GM23338 (cell line): Measurements from ENCODE around the gene GRAMD2B. TPM values are rescaled to one million over a fixed set of nuclear protein-coding genes. Genes with fewer than 3 reads are reported as not detected.

Experiments used
- ATAC-seq: fragments of 200-7000 bp; cut with Tn5 transposase; 3 replicates; pipeline ENCODE4 v1.9.1; 2020
- DNase-seq: peaks from one replicate; pipeline ENCODE4 v3.0.0-alpha.2; 2015; ENCODE audit warnings: low spot score
- H2AFZ ChIP-seq: fragments of 200-600 bp; sonication (generic); 2 replicates; pipeline ENCODE4 v1.8.0; 2016; ENCODE audit warnings: antibody characterized with exemption, mild to moderate bottlenecking, moderate library complexity
- H3F3A ChIP-seq: fragments of 200-600 bp; sonication (generic); replicated peaks from 2 replicates; pipeline ENCODE4 v1.8.0; 2017; ENCODE audit warnings: antibody characterized with exemption, mixed run types, low read depth
- H3K27ac ChIP-seq: fragments of 200-600 bp; sonication (generic); 2 replicates; pipeline ENCODE4 v1.6.1; 2016; ENCODE audit warnings: low read depth
- H3K27me3 ChIP-seq: fragments of 200-600 bp; sonication (generic); 2 replicates; pipeline ENCODE4 v1.8.0; 2016; ENCODE audit warnings: mild to moderate bottlenecking, mixed run types, moderate library complexity; ENCODE audit not compliant: insufficient read depth
- H3K36me3 ChIP-seq: fragments of 200-600 bp; sonication (generic); 2 replicates; pipeline ENCODE4 v1.8.0; 2016; ENCODE audit warnings: mild to moderate bottlenecking; ENCODE audit not compliant: insufficient read depth
- H3K4me1 ChIP-seq: fragments of 200-600 bp; sonication (generic); 2 replicates; pipeline ENCODE4 v1.8.0; 2016; ENCODE audit warnings: mild to moderate bottlenecking, moderate library complexity; ENCODE audit not compliant: insufficient read depth
- H3K4me2 ChIP-seq: fragments of 200-600 bp; sonication (generic); 2 replicates; pipeline ENCODE4 v1.7.1; 2017; ENCODE audit warnings: mixed run types
- H3K4me3 ChIP-seq: fragments of 200-600 bp; sonication (generic); 2 replicates; pipeline ENCODE4 v1.6.1; 2016; ENCODE audit warnings: mixed run types
- H3K79me2 ChIP-seq: fragments of 200-600 bp; sonication (generic); replicated peaks from 2 replicates; pipeline ENCODE4 v1.8.0; 2017; ENCODE audit warnings: mild to moderate bottlenecking; ENCODE audit not compliant: insufficient read depth
- H3K9me2 ChIP-seq: fragments of 200-600 bp; sonication (generic); 2 replicates; pipeline ENCODE4 v1.8.0; 2017; ENCODE audit not compliant: insufficient read depth
- H4K20me1 ChIP-seq: fragments of 200-600 bp; sonication (generic); replicated peaks from 2 replicates; pipeline ENCODE4 v1.8.0; 2017; ENCODE audit warnings: mild to moderate bottlenecking; ENCODE audit not compliant: insufficient read depth
- H3K27ac Mint-ChIP-seq: 2 replicates; pipeline ENCODE4 v1.8.0; 2020; ENCODE audit warnings: inconsistent platforms, mild to moderate bottlenecking, moderate library complexity, mixed read lengths
- H3K27me3 Mint-ChIP-seq: 3 replicates; pipeline ENCODE4 v1.8.0; 2022; ENCODE audit warnings: low read depth, mild to moderate bottlenecking, moderate library complexity, mixed read lengths, inconsistent platforms; ENCODE audit not compliant: insufficient read depth, poor library complexity
- H3K36me3 Mint-ChIP-seq: 3 replicates; pipeline ENCODE4 v1.8.0; 2021; ENCODE audit warnings: low read depth, mild to moderate bottlenecking, inconsistent platforms, moderate library complexity, mixed read lengths
- H3K4me1 Mint-ChIP-seq: 3 replicates; pipeline ENCODE4 v1.8.0; 2020; ENCODE audit warnings: mild to moderate bottlenecking, inconsistent platforms, mixed read lengths
- H3K4me3 Mint-ChIP-seq: 3 replicates; pipeline ENCODE4 v1.8.0; 2021; ENCODE audit warnings: moderate library complexity, mild to moderate bottlenecking, inconsistent platforms, mixed read lengths
- H3K9me3 Mint-ChIP-seq: 3 replicates; pipeline ENCODE4 v1.8.0; 2020; ENCODE audit warnings: moderate library complexity, mild to moderate bottlenecking, inconsistent platforms, mixed read lengths
- CREB1 ChIP-seq: fragments of 250-450 bp; sonication (Bioruptor Pico); IDR thresholded peaks from 2 replicates; pipeline ENCODE4 v1.5.0; 2020; ENCODE audit warnings: low read depth, mild to moderate bottlenecking, moderate library complexity
- CTCF ChIP-seq, 2 experiments: fragments of 200-600 bp in 1 of 2; sonication (generic) in 1 of 2; conservative IDR thresholded peaks; 2 replicates each; pipeline versions ENCODE4 v1.5.1 to v1.6.1; 2016 to 2017; ENCODE audit warnings: antibody characterized with exemption in 2 of 2, low read depth in 2 of 2, mild to moderate bottlenecking in 2 of 2, moderate library complexity in 1 of 2
- ETS1 ChIP-seq: IDR thresholded peaks from 2 replicates; pipeline ENCODE4 v1.6.1; 2016; ENCODE audit warnings: antibody characterized with exemption
- EZH2 ChIP-seq: fragments of 200-600 bp; sonication (generic); IDR thresholded peaks from one replicate; pipeline ENCODE4 v1.8.0; 2017; ENCODE audit warnings: antibody characterized with exemption, mild to moderate bottlenecking, low read depth; ENCODE audit not compliant: unreplicated experiment
- EZH2phosphoT487 ChIP-seq: fragments of 200-600 bp; sonication (generic); IDR thresholded peaks from one replicate; pipeline ENCODE4 v1.8.1; 2018; ENCODE audit warnings: antibody characterized with exemption; ENCODE audit not compliant: unreplicated experiment
- NANOG ChIP-seq: IDR thresholded peaks from 2 replicates; pipeline ENCODE4 v1.6.1; 2016; ENCODE audit warnings: antibody characterized with exemption, borderline replicate concordance
- POLR2AphosphoS5 ChIP-seq: IDR thresholded peaks from 2 replicates; pipeline ENCODE4 v1.6.1; 2016; ENCODE audit warnings: antibody characterized with exemption, low read depth
- REST ChIP-seq: IDR thresholded peaks from one replicate; pipeline ENCODE4 v1.6.1; 2018; ENCODE audit warnings: antibody characterized with exemption; ENCODE audit not compliant: unreplicated experiment
- STAT1 ChIP-seq: IDR thresholded peaks from one replicate; pipeline ENCODE4 v1.6.1; 2016; ENCODE audit warnings: antibody characterized with exemption; ENCODE audit not compliant: unreplicated experiment
- ZNF114 ChIP-seq: fragments of 250-450 bp; sonication (Bioruptor Pico); IDR thresholded peaks from 2 replicates; pipeline ENCODE4 v1.5.0; 2020; ENCODE audit warnings: mild to moderate bottlenecking, moderate library complexity
- ZNF331 ChIP-seq: fragments of 250-450 bp; sonication (Bioruptor Pico); IDR thresholded peaks from 2 replicates; pipeline ENCODE4 v1.5.0; 2020; ENCODE audit warnings: low read depth, mild to moderate bottlenecking, moderate library complexity
- polyA plus RNA-seq: library from polyadenylated mRNA; unstranded; fragments of >200 nt; fragmentation: Nextera tagmentation; extraction: Ambion mirVana; gene quantifications from 2 replicates; pipeline ENCODE4 v1.2.1, GENCODE V29; 2016
- total RNA-seq: library from RNA; depleted of rRNA; stranded (reverse); fragments of >200 nt; shearing (Covaris generic); gene quantifications from 2 replicates; pipeline ENCODE4 v1.2.3, GENCODE V29; 2014

GRAMD2B gene
- total and polyA plus RNA-seq, 2 experiments from 2014 or later = 9.7 to 16.9 TPM

- no peaks in the 10 kb centered on the region for H3K9me2 ChIP-seq
- H3K27me3 Mint-ChIP-seq = no peaks in the 10 kb centered on the region
- no peaks in the 10 kb centered on the region for H3K4me1 ChIP-seq
- no peak overlapping the region for H2AFZ ChIP-seq
- H3K4me2 ChIP-seq = no peak overlapping the region
- no peak for DNase-seq
- peaks cover 21% of the 10 kb centered on the region; the same call in 1 of the 2 replicates for H3K36me3 ChIP-seq
- no peaks in the 10 kb centered on the region for H3K27me3 ChIP-seq
- H3K4me3 Mint-ChIP-seq = no peak overlapping the region
- no peaks in the 10 kb centered on the region for H3K9me3 Mint-ChIP-seq
- H4K20me1 ChIP-seq = no peaks in the 10 kb centered on the region
- no peaks in the 10 kb centered on the region for H3K79me2 ChIP-seq
- H3K36me3 Mint-ChIP-seq = peaks cover 21% of the 10 kb centered on the region
- H3K4me3 ChIP-seq = no peak overlapping the region
- ATAC-seq = no peak
- no peaks in the 10 kb centered on the region for H3F3A ChIP-seq
- TF ChIP-seq ZNF114 (no peak), POLR2AphosphoS5 (no peak), ZNF331 (CRISPR knock-in tag) (no peak), ETS1 (no peak), EZH2 (no peak), NANOG (no peak), STAT1 (no peak), CTCF (conservative IDR thresholded peaks at IDR 0.05; ENCODE audit: low read depth in 2 of 2) (no peak), EZH2phosphoT487 (no peak)
- no peak overlapping the region for H3K27ac Mint-ChIP-seq
- no peak overlapping the region for H3K27ac ChIP-seq
- H3K4me1 Mint-ChIP-seq = no peaks in the 10 kb centered on the region
Observed at GRCh38 chr5:126481243-126481642, 58.0 kb downstream of the GRAMD2B start.

GRCh38 chr5:126482591-126482990 is 59.4 kb downstream of the GRAMD2B start:
- no peaks in the 10 kb centered on the region for H3K9me3 Mint-ChIP-seq
- no peak for TF ChIP-seq CREB1 (CRISPR knock-in tag)
- no peak for TF ChIP-seq ZNF114
- no peak for TF ChIP-seq REST
- no peaks in the 10 kb centered on the region for H4K20me1 ChIP-seq
- no peak for DNase-seq
- H3K27ac Mint-ChIP-seq = no peak overlapping the region
- H3K4me2 ChIP-seq = no peak overlapping the region
- no peak overlapping the region for H3K4me3 Mint-ChIP-seq
- H3K79me2 ChIP-seq = no peaks in the 10 kb centered on the region
- no peak overlapping the region for H3K4me3 ChIP-seq
- no peaks in the 10 kb centered on the region for H3K9me2 ChIP-seq
- H3K4me1 ChIP-seq = no peaks in the 10 kb centered on the region
- no peak overlapping the region for H2AFZ ChIP-seq
- H3K27me3 ChIP-seq = no peaks in the 10 kb centered on the region
- H3K36me3 Mint-ChIP-seq = peaks cover 31% of the 10 kb centered on the region
- ATAC-seq = no peak
- H3K27ac ChIP-seq = no peak overlapping the region
- H3K36me3 ChIP-seq = peaks cover 29% of the 10 kb centered on the region
- no peaks in the 10 kb centered on the region for H3K4me1 Mint-ChIP-seq
- H3F3A ChIP-seq = no peaks in the 10 kb centered on the region
- H3K27me3 Mint-ChIP-seq = no peaks in the 10 kb centered on the region
